PC-9 (cell line): ENCODE measurements around the gene MYADM. TPM values are rescaled to one million over a fixed set of nuclear protein-coding genes. Genes with fewer than 3 reads are reported as not detected.
A peak's percentile ranks its signal among the peaks of the same experiment; 100 is the strongest.

Experiments used
- BruUV-seq: library from RNA; stranded (reverse); fragments of 400-500 nt; replicated peaks from 2 replicates; lab custom pipeline; 2021; lab: Mats Ljungman, UMichigan
- CTCF ChIA-PET: fragments of 300-600 bp; sonication (Branson Sonifier 250); formaldehyde crosslinking; loops from one replicate; lab custom pipeline; 2022; ENCODE audit warnings: antibody characterized with exemption; lab: Charles Lee
- POLR2A ChIA-PET: fragments of 300-600 bp; sonication (Branson Sonifier 250); formaldehyde crosslinking; loops from one replicate; lab custom pipeline; 2022; ENCODE audit warnings: antibody characterized with exemption; ENCODE audit not compliant: unreplicated experiment; lab: Charles Lee
- DNase-seq, 2 experiments: peaks; one replicate each; pipeline versions ENCODE4 v3.0.0 to v3.0.0-alpha.2; 2015 to 2022; ENCODE audit warnings: mixed read lengths in 1 of 2
- H2AFZ ChIP-seq: fragments of 200-600 bp; sonication (generic); 2 replicates; pipeline ENCODE4 v1.8.1; 2017; ENCODE audit warnings: antibody characterized with exemption
- H3F3A ChIP-seq: fragments of 200-600 bp; sonication (generic); 2 replicates; pipeline ENCODE4 v1.8.1; 2017; ENCODE audit warnings: antibody characterized with exemption, mild to moderate bottlenecking, low read depth; ENCODE audit not compliant: insufficient read depth
- H3K27ac ChIP-seq: fragments of 200-600 bp; sonication (generic); 2 replicates; pipeline ENCODE4 v1.6.1; 2016; ENCODE audit warnings: mixed run types
- H3K27me3 ChIP-seq: fragments of 200-600 bp; sonication (generic); 2 replicates; pipeline ENCODE4 v1.6.1; 2016; ENCODE audit warnings: low read depth, mixed run types; ENCODE audit not compliant: insufficient read depth
- H3K36me3 ChIP-seq: fragments of 200-600 bp; sonication (generic); 2 replicates; pipeline ENCODE4 v1.6.1; 2016; ENCODE audit warnings: low read depth, mixed run types
- H3K4me1 ChIP-seq: fragments of 200-600 bp; sonication (generic); replicated peaks from 2 replicates; pipeline ENCODE4 v1.6.1; 2016; ENCODE audit warnings: mixed run types; ENCODE audit not compliant: insufficient read depth
- H3K4me2 ChIP-seq: fragments of 200-600 bp; sonication (generic); 2 replicates; pipeline ENCODE4 v1.6.1; 2017; ENCODE audit warnings: mixed run types
- H3K4me3 ChIP-seq: fragments of 200-600 bp; sonication (generic); 2 replicates; pipeline ENCODE4 v1.6.1; 2016; ENCODE audit warnings: mixed run types
- H3K79me2 ChIP-seq: fragments of 200-600 bp; sonication (generic); 2 replicates; pipeline ENCODE4 v1.6.1; 2017; ENCODE audit warnings: low read depth, mixed run types
- H3K9me2 ChIP-seq: fragments of 200-600 bp; sonication (generic); 2 replicates; pipeline ENCODE4 v1.8.1; 2017; ENCODE audit warnings: mild to moderate bottlenecking; ENCODE audit not compliant: insufficient read depth
- H3K9me3 ChIP-seq: fragments of 200-600 bp; sonication (generic); 2 replicates; pipeline ENCODE4 v1.8.1; 2016; ENCODE audit warnings: low read depth; ENCODE audit not compliant: insufficient read depth
- H4K20me1 ChIP-seq: fragments of 200-600 bp; sonication (generic); 2 replicates; pipeline ENCODE4 v1.8.1; 2017; ENCODE audit not compliant: insufficient read depth
- CTCF ChIP-seq: fragments of 200-600 bp; sonication (generic); conservative IDR thresholded peaks from 2 replicates; pipeline ENCODE4 v1.6.1; 2017; ENCODE audit warnings: mixed run types, antibody characterized with exemption, mild to moderate bottlenecking, moderate library complexity
- EZH2 ChIP-seq: fragments of 200-600 bp; sonication (generic); IDR thresholded peaks from 2 replicates; pipeline ENCODE4 v1.8.0; 2017; ENCODE audit warnings: antibody characterized with exemption, low read depth
- intact Hi-C: fragments of 100-400 bp; cut with micrococcal nuclease; formaldehyde crosslinking; loops from one replicate; pipeline ENCODE4 v1.10.0; 2022; ENCODE audit not compliant: unreplicated experiment
- total RNA-seq: library from RNA; stranded (reverse); gene quantifications from 2 replicates; pipeline ENCODE4 v1.2.3, GENCODE V29; 2021

MYADM gene
- total RNA-seq, 1 experiment from 2014 or later, result 230 TPM

DNA sequence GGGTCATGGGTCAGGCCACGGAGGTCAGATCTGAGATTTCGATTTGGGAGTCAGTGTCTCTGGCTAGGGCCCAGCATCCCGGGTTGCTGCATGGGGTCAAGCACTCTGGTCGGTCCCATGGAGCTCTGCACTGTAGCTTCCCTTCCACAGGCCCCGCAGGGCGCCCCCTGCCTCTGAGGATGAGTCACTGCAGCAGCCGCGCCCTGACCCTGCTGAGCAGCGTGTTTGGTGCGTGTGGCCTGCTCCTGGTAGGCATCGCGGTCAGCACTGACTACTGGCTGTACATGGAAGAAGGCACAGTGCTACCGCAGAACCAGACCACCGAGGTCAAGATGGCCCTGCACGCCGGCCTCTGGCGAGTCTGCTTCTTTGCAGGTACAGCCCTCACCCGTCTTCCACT lies 45.0 kb downstream of the MYADM start:
- H4K20me1 ChIP-seq, result no peaks in the 10 kb centered on the region
- TF ChIP-seq EZH2 (no peak), CTCF (peak; percentile 38; the same call in 1 of the 2 replicates)
- peaks cover 30% of the 10 kb centered on the region for H3K27me3 ChIP-seq
- no peaks in the 10 kb centered on the region for H3K9me2 ChIP-seq
- H3K9me3 ChIP-seq, result no peaks in the 10 kb centered on the region
- no peak overlapping the region for H3K27ac ChIP-seq
- intact Hi-C loops, result no loop called here
- CTCF ChIA-PET, result no interaction called here
- H3K79me2 ChIP-seq, result no peaks in the 10 kb centered on the region
- H3K36me3 ChIP-seq, result no peaks in the 10 kb centered on the region
- BruUV-seq, result no TSS peak
- POLR2A ChIA-PET, result no interaction called here
- no peaks in the 10 kb centered on the region for H3K4me1 ChIP-seq
- no peak for DNase-seq
- no peak overlapping the region for H3K4me2 ChIP-seq
- H2AFZ ChIP-seq, result no peak overlapping the region
- H3F3A ChIP-seq, result peaks cover 6% of the 10 kb centered on the region; the same call in 1 of the 2 replicates
- no peak overlapping the region for H3K4me3 ChIP-seq

GRCh38 chr19:53915000-53915399 lies 47.3 kb downstream of the MYADM start:
- no TSS peak for BruUV-seq

GRCh38 chr19:53916004-53916403 lies 48.3 kb downstream of the MYADM start:
- no peak for DNase-seq
- no peak for TF ChIP-seq EZH2
- no peak for TF ChIP-seq CTCF
- H3K4me1 ChIP-seq, result no peaks in the 10 kb centered on the region
- ChIA-PET CTCF (no interaction called here), POLR2A (no interaction called here)
- intact Hi-C loops, result no loop called here
- no peaks in the 10 kb centered on the region for H3K9me2 ChIP-seq
- no peak overlapping the region for H3K27ac ChIP-seq
- H3K36me3 ChIP-seq, result no peaks in the 10 kb centered on the region
- no peaks in the 10 kb centered on the region for H4K20me1 ChIP-seq
- H3K4me2 ChIP-seq, result no peak overlapping the region
- H3K9me3 ChIP-seq, result no peaks in the 10 kb centered on the region
- no peak overlapping the region for H3K4me3 ChIP-seq
- H2AFZ ChIP-seq, result no peak overlapping the region
- H3K79me2 ChIP-seq, result no peaks in the 10 kb centered on the region
- no TSS peak for BruUV-seq
- no peaks in the 10 kb centered on the region for H3F3A ChIP-seq
- peaks cover 17% of the 10 kb centered on the region for H3K27me3 ChIP-seq

More at GRCh38 chr19:53915000-53915399, 47.3 kb downstream of the MYADM start:
- H4K20me1 ChIP-seq, result no peaks in the 10 kb centered on the region
- H3F3A ChIP-seq, result 0 out of 2 replicates have a peak, but pooled peaks cover 4% of the 10 kb centered on the region
- H3K4me3 ChIP-seq, result no peak overlapping the region
- no peak for DNase-seq
- no peaks in the 10 kb centered on the region for H3K9me3 ChIP-seq
- intact Hi-C loops, result no loop called here
- ChIA-PET CTCF (no interaction called here), POLR2A (no interaction called here)
- H3K27ac ChIP-seq, result no peak overlapping the region
- H3K27me3 ChIP-seq, result peaks cover 27% of the 10 kb centered on the region
- no peaks in the 10 kb centered on the region for H3K9me2 ChIP-seq
- TF ChIP-seq EZH2, result no peak
- TF ChIP-seq CTCF, result no peak
- no peak overlapping the region for H2AFZ ChIP-seq
- H3K36me3 ChIP-seq, result no peaks in the 10 kb centered on the region
- no peak overlapping the region for H3K4me2 ChIP-seq
- H3K79me2 ChIP-seq, result no peaks in the 10 kb centered on the region
- no peaks in the 10 kb centered on the region for H3K4me1 ChIP-seq
